ENCODE results near the gene PRDM13. TPM values are rescaled to one million over a fixed set of nuclear protein-coding genes. Genes with fewer than 3 reads are reported as not detected.

The PRDM13 gene
- total and polyA plus RNA-seq, 9 of the 15 experiments (the other 6 are each of a cell fraction or from before 2014, with no cell fraction given) = not detected

GRCh38 chr6:99605074-99605734 is 1.4 kb upstream of the PRDM13 start:
- Histone ChIP-seq H3K9ac (ENCODE audit: insufficient read depth in 1 of 2, low read depth in 2 of 2, low read length in 2 of 2) (no peak overlapping the region), H3K4me1 (replicated peaks in 1 of 2; ENCODE audit: control insufficient read depth in 2 of 2, insufficient read depth in 2 of 2, low read length in 2 of 2) (peaks cover 0 to 21% of the 10 kb centered on the region in 2 experiments; a peak in 2 of 5 replicates), H3K9me1 (ENCODE audit: control insufficient read depth, insufficient read depth, low read length) (no peaks in the 10 kb centered on the region), H3K27me3 (ENCODE audit: control insufficient read depth in 2 of 2, insufficient read depth in 2 of 2, low read length in 2 of 2) (peaks cover 43 to 64% of the 10 kb centered on the region in 2 experiments), H3K36me3 (ENCODE audit: control insufficient read depth, insufficient read depth, low read length) (no peaks in the 10 kb centered on the region), H4K20me1 (replicated peaks; ENCODE audit: control insufficient read depth, insufficient read depth, low read length) (no peaks in the 10 kb centered on the region), H3K27ac (ENCODE audit: extremely low read depth, low read depth, low read length) (no peak overlapping the region), H3K4me3 (no peak overlapping the region), H3K4me2 (ENCODE audit: insufficient read depth, low read length) (no peak overlapping the region), H3K9me3 (replicated peaks; ENCODE audit: control insufficient read depth, insufficient read depth, low read depth, low read length) (no peaks in the 10 kb centered on the region), H2AFZ (ENCODE audit: low read depth, low read length) (no peak overlapping the region), H3K79me2 (ENCODE audit: control insufficient read depth, insufficient read depth, low read length) (no peaks in the 10 kb centered on the region)
- intact Hi-C loops (cut with micrococcal nuclease) (no loop called here), in situ Hi-C loops (cut with MboI) (no loop called here)
- WGBS (ENCODE audit: insufficient coverage, low coverage, missing lambda C conversion rate) = 48% methylated on average over 20 of the region's 20 CpGs
- ATAC-seq (no peak), FAIRE-seq (no peak), DNase-seq (ENCODE audit: extremely low read depth in 1 of 4, low spot score in 3 of 4) (no peak)
- CTCF ChIA-PET (ENCODE audit: low intra/inter-chr PET ratio) = no interaction called here
- TF ChIP-seq E2F5 (CRISPR knock-in tag; IDR thresholded peaks at IDR 0.05) (no peak), HMGXB4 (CRISPR knock-in tag; IDR thresholded peaks at IDR 0.05) (no peak), RBM25 (IDR thresholded peaks at IDR 0.05; ENCODE audit: low read depth, low read length, severe bottlenecking) (peak; percentile 41), ZNF609 (CRISPR knock-in tag; IDR thresholded peaks at IDR 0.05; ENCODE audit: borderline replicate concordance) (no peak), ZNF224 (CRISPR knock-in tag; IDR thresholded peaks at IDR 0.05) (no peak)
- TF ChIP-seq, protein P1, sequence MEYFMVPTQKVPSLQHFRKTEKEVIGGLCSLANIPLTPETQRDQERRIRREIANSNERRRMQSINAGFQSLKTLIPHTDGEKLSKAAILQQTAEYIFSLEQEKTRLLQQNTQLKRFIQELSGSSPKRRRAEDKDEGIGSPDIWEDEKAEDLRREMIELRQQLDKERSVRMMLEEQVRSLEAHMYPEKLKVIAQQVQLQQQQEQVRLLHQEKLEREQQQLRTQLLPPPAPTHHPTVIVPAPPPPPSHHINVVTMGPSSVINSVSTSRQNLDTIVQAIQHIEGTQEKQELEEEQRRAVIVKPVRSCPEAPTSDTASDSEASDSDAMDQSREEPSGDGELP (CRISPR knock-in tag; IDR thresholded peaks at IDR 0.05; ENCODE audit: borderline replicate concordance) = no peak
- TF ChIP-seq, protein P2, sequence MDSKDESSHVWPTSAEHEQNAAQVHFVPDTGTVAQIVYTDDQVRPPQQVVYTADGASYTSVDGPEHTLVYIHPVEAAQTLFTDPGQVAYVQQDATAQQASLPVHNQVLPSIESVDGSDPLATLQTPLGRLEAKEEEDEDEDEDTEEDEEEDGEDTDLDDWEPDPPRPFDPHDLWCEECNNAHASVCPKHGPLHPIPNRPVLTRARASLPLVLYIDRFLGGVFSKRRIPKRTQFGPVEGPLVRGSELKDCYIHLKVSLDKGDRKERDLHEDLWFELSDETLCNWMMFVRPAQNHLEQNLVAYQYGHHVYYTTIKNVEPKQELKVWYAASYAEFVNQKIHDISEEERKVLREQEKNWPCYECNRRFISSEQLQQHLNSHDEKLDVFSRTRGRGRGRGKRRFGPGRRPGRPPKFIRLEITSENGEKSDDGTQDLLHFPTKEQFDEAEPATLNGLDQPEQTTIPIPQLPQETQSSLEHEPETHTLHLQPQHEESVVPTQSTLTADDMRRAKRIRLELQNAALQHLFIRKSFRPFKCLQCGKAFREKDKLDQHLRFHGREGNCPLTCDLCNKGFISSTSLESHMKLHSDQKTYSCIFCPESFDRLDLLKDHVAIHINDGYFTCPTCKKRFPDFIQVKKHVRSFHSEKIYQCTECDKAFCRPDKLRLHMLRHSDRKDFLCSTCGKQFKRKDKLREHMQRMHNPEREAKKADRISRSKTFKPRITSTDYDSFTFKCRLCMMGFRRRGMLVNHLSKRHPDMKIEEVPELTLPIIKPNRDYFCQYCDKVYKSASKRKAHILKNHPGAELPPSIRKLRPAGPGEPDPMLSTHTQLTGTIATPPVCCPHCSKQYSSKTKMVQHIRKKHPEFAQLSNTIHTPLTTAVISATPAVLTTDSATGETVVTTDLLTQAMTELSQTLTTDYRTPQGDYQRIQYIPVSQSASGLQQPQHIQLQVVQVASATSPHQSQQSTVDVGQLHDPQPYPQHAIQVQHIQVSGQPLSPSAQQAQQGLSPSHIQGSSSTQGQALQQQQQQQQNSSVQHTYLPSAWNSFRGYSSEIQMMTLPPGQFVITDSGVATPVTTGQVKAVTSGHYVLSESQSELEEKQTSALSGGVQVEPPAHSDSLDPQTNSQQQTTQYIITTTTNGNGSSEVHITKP (IDR thresholded peaks at IDR 0.05; ENCODE audit: partially characterized antibody) = no peak
- BruUV-seq (replicated peaks) = no TSS peak
- POLR2A ChIA-PET = interaction anchor here (0.6 kb wide), 1 partner anchor 1621 kb away, joined by 3 read pairs; no protein-coding TSS in a partner anchor

Data from K562 (cell line).